SK-N-SH (cell line): Measurements from ENCODE around the gene DCLK1. TPM values are rescaled to one million over a fixed set of nuclear protein-coding genes. Genes with fewer than 3 reads are reported as not detected.

Source experiments
- CTCF ChIA-PET: fragments of 300-600, 350-600 bp; formaldehyde crosslinking; extraction: SDS; loops from one replicate; lab custom pipeline; 2021; lab: Yijun Ruan, JAX
- POLR2A ChIA-PET: fragments of 350-600 bp; sonication (Branson Sonifier 250); formaldehyde crosslinking; extraction: SDS; loops from one replicate; lab custom pipeline; 2020; ENCODE audit warnings: antibody characterized with exemption, inconsistent platforms; lab: Yijun Ruan, JAX
- DNase-seq: peaks from one replicate; pipeline ENCODE4 v3.0.0; 2012
- H2AFZ ChIP-seq: fragments of 200-600 bp; sonication (generic); 2 replicates; pipeline ENCODE4 v1.8.1; 2016; ENCODE audit warnings: antibody characterized with exemption, mild to moderate bottlenecking, low read depth
- H3F3A ChIP-seq: fragments of 200-600 bp; sonication (generic); replicated peaks from 2 replicates; pipeline ENCODE3; 2016; ENCODE audit warnings: antibody characterized with exemption, mild to moderate bottlenecking; ENCODE audit not compliant: insufficient read depth
- H3K27ac ChIP-seq, 2 experiments: fragments of 200-500 bp in 1 of 2; fragments of 200-600 bp in 1 of 2; sonication (Bioruptor generic) in 1 of 2; sonication (generic), shearing (Covaris generic) in 1 of 2; 2 replicates each; pipeline versions ENCODE4 v1.5.1 to v1.6.1; 2014 to 2016; ENCODE audit warnings: low read depth in 2 of 2, inconsistent platforms in 1 of 2, low read length in 1 of 2, mild to moderate bottlenecking in 1 of 2, mixed read lengths in 1 of 2
- H3K27me3 ChIP-seq: fragments of 200-600 bp; sonication (generic), shearing (Covaris generic); 2 replicates; pipeline ENCODE4 v1.6.1; 2016; ENCODE audit warnings: mixed run types; ENCODE audit not compliant: insufficient read depth
- H3K36me3 ChIP-seq, 2 experiments: fragments of 200-500 bp in 1 of 2; fragments of 200-600 bp in 1 of 2; sonication (Bioruptor generic) in 1 of 2; sonication (generic) in 1 of 2; replicated peaks in 1 of 2; 2 replicates each; pipeline versions ENCODE3 to v1.5.1; 2014 to 2016; ENCODE audit warnings: low read length in 1 of 2, mild to moderate bottlenecking in 1 of 2; ENCODE audit not compliant: insufficient read depth in 2 of 2, control insufficient read depth in 1 of 2
- H3K4me1 ChIP-seq, 2 experiments: fragments of 200-500 bp in 1 of 2; fragments of 200-600 bp in 1 of 2; sonication (Bioruptor generic) in 1 of 2; sonication (generic), shearing (Covaris generic) in 1 of 2; 2 replicates each; pipeline versions ENCODE4 v1.5.1 to v1.6.1; 2014 to 2016; ENCODE audit warnings: low read depth in 1 of 2, low read length in 1 of 2, mixed run types in 1 of 2; ENCODE audit not compliant: insufficient read depth in 2 of 2, control insufficient read depth in 1 of 2
- H3K4me2 ChIP-seq: fragments of 200-600 bp; sonication (generic), shearing (Covaris generic); 2 replicates; pipeline ENCODE4 v1.6.1; 2017; ENCODE audit warnings: mixed run types
- H3K4me3 ChIP-seq, 2 experiments: fragments of 200-500 bp in 1 of 2; fragments of 200-600 bp in 1 of 2; sonication (Bioruptor generic) in 1 of 2; sonication (generic), shearing (Covaris generic) in 1 of 2; 2 replicates each; pipeline versions ENCODE4 v1.5.1 to v1.8.1; 2014 to 2016; ENCODE audit warnings: low read depth in 2 of 2, inconsistent platforms in 1 of 2, low read length in 1 of 2, mild to moderate bottlenecking in 1 of 2, mixed read lengths in 1 of 2, moderate library complexity in 1 of 2
- H3K79me2 ChIP-seq: fragments of 200-600 bp; sonication (generic); 2 replicates; pipeline ENCODE4 v1.8.1; 2017; ENCODE audit warnings: mild to moderate bottlenecking; ENCODE audit not compliant: insufficient read depth
- H3K9ac ChIP-seq: fragments of 200-600 bp; sonication (generic); 2 replicates; pipeline ENCODE4 v1.6.1; 2017; ENCODE audit warnings: mixed run types
- H3K9me2 ChIP-seq: fragments of 200-600 bp; sonication (generic); 2 replicates; pipeline ENCODE4 v1.6.1; 2017; ENCODE audit warnings: mixed run types
- H3K9me3 ChIP-seq: fragments of 200-600 bp; sonication (generic); 2 replicates; pipeline ENCODE4 v1.6.1; 2017; ENCODE audit warnings: mixed run types, mild to moderate bottlenecking, moderate library complexity
- H4K20me1 ChIP-seq: fragments of 200-600 bp; sonication (generic); 2 replicates; pipeline ENCODE4 v1.6.1; 2017; ENCODE audit warnings: mild to moderate bottlenecking, mixed run types; ENCODE audit not compliant: insufficient read depth
- CHD2 ChIP-seq: fragments of 150-350 bp; IDR thresholded peaks from 2 replicates; pipeline ENCODE4 v1.6.1; 2018; ENCODE audit warnings: low read length; ENCODE audit not compliant: partially characterized antibody
- FOSL2 ChIP-seq: IDR thresholded peaks from 2 replicates; pipeline ENCODE4 v1.4.0; 2012; ENCODE audit warnings: low read depth, mild to moderate bottlenecking, moderate library complexity, borderline replicate concordance
- FOXJ3 ChIP-seq: sonication (generic); formaldehyde crosslinking; IDR thresholded peaks from 2 replicates; pipeline ENCODE4 v1.5.1; 2020; ENCODE audit warnings: mild to moderate bottlenecking, missing genetic modification reagents
- JUND ChIP-seq: IDR thresholded peaks from 2 replicates; pipeline ENCODE4 v1.4.0; 2012
- MXI1 ChIP-seq: IDR thresholded peaks from 2 replicates; pipeline ENCODE4 v1.6.1; 2012; ENCODE audit warnings: mild to moderate bottlenecking, low read depth, low read length, improper control_type of control experiment
- RAD21 ChIP-seq: IDR thresholded peaks from 2 replicates; pipeline ENCODE4 v1.6.1; 2012; ENCODE audit warnings: mild to moderate bottlenecking, low read length
- RCOR1 ChIP-seq: fragments of 150-350 bp; IDR thresholded peaks from 2 replicates; pipeline ENCODE4 v1.6.1; 2017; ENCODE audit warnings: antibody characterized with exemption, low read length
- RFX5 ChIP-seq: IDR thresholded peaks from 2 replicates; pipeline ENCODE4 v1.6.1; 2012; ENCODE audit warnings: mild to moderate bottlenecking, improper control_type of control experiment, low read length
- RXRA ChIP-seq: IDR thresholded peaks from 2 replicates; pipeline ENCODE4 v1.4.0; 2012; ENCODE audit warnings: low read depth, mild to moderate bottlenecking, borderline replicate concordance
- TAF1 ChIP-seq: IDR thresholded peaks from 2 replicates; pipeline ENCODE4 v1.6.1; 2012; ENCODE audit warnings: low read depth, mild to moderate bottlenecking, low read length, moderate library complexity, borderline replicate concordance
- TCF12 ChIP-seq: IDR thresholded peaks from 2 replicates; pipeline ENCODE4 v1.4.0; 2012
- TEAD4 ChIP-seq: IDR thresholded peaks from 2 replicates; pipeline ENCODE4 v1.4.0; 2012; ENCODE audit warnings: mild to moderate bottlenecking, borderline replicate concordance; ENCODE audit not compliant: insufficient read depth
- WGBS: methylation state at CpG from one replicate; pipeline ENCODE4 v1.1.6; 2017; ENCODE audit warnings: low lambda C conversion rate; 5-methylcytosine and 5-hydroxymethylcytosine counted together
- polyA plus RNA-seq, 3 experiments: library from polyadenylated mRNA; depleted of rRNA; stranded (reverse); fragments of >200 nt; gene quantifications; 2 replicates each; pipeline ENCODE4 v1.2.3, GENCODE V29; 2012
- TF ChIP-seq, protein P1 (sequence below): IDR thresholded peaks from 2 replicates; pipeline ENCODE4 v1.6.1; 2012; ENCODE audit warnings: mild to moderate bottlenecking, low read depth, low read length, moderate library complexity
- TF ChIP-seq, protein P2 (sequence below): IDR thresholded peaks from 2 replicates; pipeline ENCODE4; 2012

DCLK1 gene
- polyA plus RNA-seq, 1 of the 3 experiments (the other 2 are of a cell fraction), result 1.1 TPM

DNA sequence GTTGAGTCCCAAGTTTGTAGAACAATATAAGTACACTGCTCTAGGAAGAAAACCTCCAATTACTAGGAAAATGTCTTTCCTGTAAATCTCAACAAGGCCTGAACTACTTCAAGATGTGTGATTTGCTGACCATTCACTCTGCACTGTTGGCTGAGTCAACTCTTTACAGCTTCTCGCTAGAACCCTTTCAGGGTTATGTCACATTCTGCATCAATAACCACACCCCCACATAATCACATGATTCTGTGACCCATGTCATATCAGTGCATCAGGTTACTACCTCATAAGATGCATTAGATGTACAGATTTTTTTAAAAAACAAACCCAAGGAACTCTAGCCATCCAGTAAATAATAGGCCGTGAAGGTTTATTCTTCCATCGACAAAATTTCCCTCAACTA is 16.1 kb upstream of the DCLK1 start:
- POLR2A ChIA-PET, result no interaction called here
- no peaks in the 10 kb centered on the region for H3K79me2 ChIP-seq
- peak overlapping the region in 1 of 2 experiments; percentile 76; a peak in 1 of 4 replicates for H3K27ac ChIP-seq
- peaks cover 0 to 11% of the 10 kb centered on the region in 2 experiments; a peak in 1 of 4 replicates for H3K4me1 ChIP-seq
- H3K4me3 ChIP-seq, result no peak overlapping the region
- H3K9ac ChIP-seq, result no peak overlapping the region
- H3K4me2 ChIP-seq, result no peak overlapping the region
- TF ChIP-seq RCOR1, result no peak
- TF ChIP-seq RFX5, result no peak
- TF ChIP-seq RAD21, result no peak
- no peak for TF ChIP-seq MXI1
- no peak for TF ChIP-seq TCF12
- TF ChIP-seq CHD2, result no peak
- TF ChIP-seq TEAD4, result no peak
- TF ChIP-seq TAF1, result no peak
- TF ChIP-seq, protein P1, sequence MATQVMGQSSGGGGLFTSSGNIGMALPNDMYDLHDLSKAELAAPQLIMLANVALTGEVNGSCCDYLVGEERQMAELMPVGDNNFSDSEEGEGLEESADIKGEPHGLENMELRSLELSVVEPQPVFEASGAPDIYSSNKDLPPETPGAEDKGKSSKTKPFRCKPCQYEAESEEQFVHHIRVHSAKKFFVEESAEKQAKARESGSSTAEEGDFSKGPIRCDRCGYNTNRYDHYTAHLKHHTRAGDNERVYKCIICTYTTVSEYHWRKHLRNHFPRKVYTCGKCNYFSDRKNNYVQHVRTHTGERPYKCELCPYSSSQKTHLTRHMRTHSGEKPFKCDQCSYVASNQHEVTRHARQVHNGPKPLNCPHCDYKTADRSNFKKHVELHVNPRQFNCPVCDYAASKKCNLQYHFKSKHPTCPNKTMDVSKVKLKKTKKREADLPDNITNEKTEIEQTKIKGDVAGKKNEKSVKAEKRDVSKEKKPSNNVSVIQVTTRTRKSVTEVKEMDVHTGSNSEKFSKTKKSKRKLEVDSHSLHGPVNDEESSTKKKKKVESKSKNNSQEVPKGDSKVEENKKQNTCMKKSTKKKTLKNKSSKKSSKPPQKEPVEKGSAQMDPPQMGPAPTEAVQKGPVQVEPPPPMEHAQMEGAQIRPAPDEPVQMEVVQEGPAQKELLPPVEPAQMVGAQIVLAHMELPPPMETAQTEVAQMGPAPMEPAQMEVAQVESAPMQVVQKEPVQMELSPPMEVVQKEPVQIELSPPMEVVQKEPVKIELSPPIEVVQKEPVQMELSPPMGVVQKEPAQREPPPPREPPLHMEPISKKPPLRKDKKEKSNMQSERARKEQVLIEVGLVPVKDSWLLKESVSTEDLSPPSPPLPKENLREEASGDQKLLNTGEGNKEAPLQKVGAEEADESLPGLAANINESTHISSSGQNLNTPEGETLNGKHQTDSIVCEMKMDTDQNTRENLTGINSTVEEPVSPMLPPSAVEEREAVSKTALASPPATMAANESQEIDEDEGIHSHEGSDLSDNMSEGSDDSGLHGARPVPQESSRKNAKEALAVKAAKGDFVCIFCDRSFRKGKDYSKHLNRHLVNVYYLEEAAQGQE, result no peak
- no peak for TF ChIP-seq RXRA
- no peak for TF ChIP-seq FOSL2
- no peak for TF ChIP-seq FOXJ3 (CRISPR knock-in tag)
- TF ChIP-seq JUND, result no peak
- 92% methylated on average over 3 of the region's 3 CpGs for WGBS
- H3K9me3 ChIP-seq, result no peaks in the 10 kb centered on the region
- H4K20me1 ChIP-seq, result no peaks in the 10 kb centered on the region
- no peaks in the 10 kb centered on the region for H3K27me3 ChIP-seq
- H2AFZ ChIP-seq, result no peak overlapping the region
- CTCF ChIA-PET, result interaction anchor here (0.7 kb wide), 1 partner anchor 15 kb away, joined by 3 read pairs; no protein-coding TSS in a partner anchor
- DNase-seq, result no peak
- peaks cover 13% of the 10 kb centered on the region for H3F3A ChIP-seq
- no peaks in the 10 kb centered on the region for H3K9me2 ChIP-seq
- H3K36me3 ChIP-seq, result no peaks in the 10 kb centered on the region

DNA sequence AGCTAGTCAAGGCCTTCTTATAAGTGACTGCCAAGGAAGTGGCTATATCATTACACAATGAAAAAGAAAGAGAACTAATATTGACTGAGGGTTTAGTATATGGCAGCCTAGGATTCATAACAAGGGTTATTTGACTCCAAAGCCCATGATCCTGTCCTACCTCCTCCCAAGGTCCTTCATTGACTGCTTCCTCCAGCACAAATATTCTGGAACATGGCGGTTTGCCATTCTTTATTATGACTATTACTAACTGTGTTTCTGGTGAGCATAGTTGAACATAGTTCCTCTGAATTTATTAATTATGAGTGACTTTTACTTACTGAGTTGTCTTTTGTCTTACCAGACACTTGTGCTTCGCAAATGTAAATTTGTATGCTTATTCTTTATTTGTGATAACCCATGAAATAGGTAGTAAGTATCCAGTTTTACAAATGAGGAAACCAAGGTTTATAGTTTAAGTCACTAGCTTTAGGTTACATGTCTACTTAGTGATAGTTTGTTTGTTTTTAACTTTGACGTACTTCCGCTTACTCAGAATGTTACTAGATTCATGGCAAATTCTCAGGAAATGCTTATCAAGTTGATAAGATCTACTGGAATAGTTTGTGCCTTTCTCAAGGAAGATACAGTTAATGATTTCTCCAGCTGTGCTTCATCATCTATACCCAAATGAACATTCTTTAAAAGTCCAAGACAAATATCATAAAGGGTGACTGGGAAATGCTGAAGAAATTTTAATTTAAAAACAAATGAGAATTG is 15.5 kb upstream of the DCLK1 start:
- no peaks in the 10 kb centered on the region for H4K20me1 ChIP-seq
- peaks cover 0 to 11% of the 10 kb centered on the region in 2 experiments; a peak in 1 of 4 replicates for H3K4me1 ChIP-seq
- H3K9ac ChIP-seq, result no peak overlapping the region
- peak; percentile 37 for TF ChIP-seq TCF12
- TF ChIP-seq, protein P2, sequence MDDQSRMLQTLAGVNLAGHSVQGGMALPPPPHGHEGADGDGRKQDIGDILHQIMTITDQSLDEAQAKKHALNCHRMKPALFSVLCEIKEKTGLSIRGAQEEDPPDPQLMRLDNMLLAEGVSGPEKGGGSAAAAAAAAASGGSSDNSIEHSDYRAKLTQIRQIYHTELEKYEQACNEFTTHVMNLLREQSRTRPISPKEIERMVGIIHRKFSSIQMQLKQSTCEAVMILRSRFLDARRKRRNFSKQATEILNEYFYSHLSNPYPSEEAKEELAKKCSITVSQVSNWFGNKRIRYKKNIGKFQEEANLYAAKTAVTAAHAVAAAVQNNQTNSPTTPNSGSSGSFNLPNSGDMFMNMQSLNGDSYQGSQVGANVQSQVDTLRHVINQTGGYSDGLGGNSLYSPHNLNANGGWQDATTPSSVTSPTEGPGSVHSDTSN, result 0 out of 2 replicates have a peak, but pooled peaks have one; percentile 5
- TF ChIP-seq, protein P1, result no peak
- H3K27me3 ChIP-seq, result no peaks in the 10 kb centered on the region
- no peak overlapping the region for H2AFZ ChIP-seq
- H3F3A ChIP-seq, result peaks cover 13% of the 10 kb centered on the region
- H3K27ac ChIP-seq, result peak overlapping the region in 1 of 2 experiments; percentile 76; a peak in 2 of 4 replicates
- H3K9me3 ChIP-seq, result no peaks in the 10 kb centered on the region
- no peaks in the 10 kb centered on the region for H3K9me2 ChIP-seq
- POLR2A ChIA-PET, result no interaction called here
- H3K4me3 ChIP-seq, result no peak overlapping the region
- DNase-seq, result no peak
- H3K79me2 ChIP-seq, result no peaks in the 10 kb centered on the region
- H3K36me3 ChIP-seq, result no peaks in the 10 kb centered on the region
- WGBS, result 62% methylated on average over 4 of the region's 4 CpGs
- CTCF ChIA-PET, result interaction anchor here (0.7 kb wide), 1 partner anchor 14 kb away, joined by 3 read pairs; no protein-coding TSS in a partner anchor
- H3K4me2 ChIP-seq, result no peak overlapping the region
